Measurements from ENCODE around the gene KRTAP10-7.
"Not testable (repeated sequence)": the region's sequence is repeated elsewhere in the genome, so short reads cannot be mapped to it uniquely, and the experiment has no call there.

Gene KRTAP10-7

DNA sequence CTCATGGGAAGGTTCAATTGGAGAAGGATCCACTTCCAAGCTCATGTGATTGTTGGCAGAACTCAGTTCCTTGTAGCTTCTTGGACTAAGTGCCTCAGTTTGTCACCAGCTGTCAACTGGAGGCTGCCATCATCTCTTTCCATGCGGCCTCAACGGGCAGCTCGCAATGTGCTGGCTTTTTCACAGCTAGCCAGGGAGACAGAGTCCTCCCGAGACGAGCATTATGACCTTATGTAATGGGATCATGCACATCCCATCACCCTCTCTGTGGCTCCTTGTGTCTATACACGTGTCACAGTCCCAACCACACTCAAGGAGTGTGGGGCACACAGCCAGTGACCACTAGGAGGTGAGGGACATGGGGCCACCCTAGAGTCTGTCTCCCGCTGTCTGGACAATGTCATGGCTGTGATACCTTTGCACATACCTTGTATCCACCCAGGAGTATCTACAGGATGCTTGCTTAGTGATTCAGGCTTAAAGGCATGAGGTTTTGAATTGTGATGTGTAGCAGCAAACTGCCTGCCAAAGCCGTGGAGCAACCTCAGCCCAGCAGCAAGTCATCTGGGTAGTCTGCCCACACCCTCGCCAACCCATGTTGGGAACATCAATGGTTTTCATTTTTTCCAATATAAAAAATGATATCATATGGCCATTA, 4.2 kb upstream of the KRTAP10-7 start:
- no peak for DNase-seq (ENCODE audit: low read depth, low spot score)
- no peak overlapping the region for H3K4me3 ChIP-seq (ENCODE audit: low read depth, low read length)
- in situ Hi-C loops (cut with HindIII; ENCODE audit: low sequenced_read_pairs) = no loop called here
- no peak for TF ChIP-seq CTCF (IDR thresholded peaks at IDR 0.05; ENCODE audit: low read depth, low read length)

- no peak overlapping the region for H3K4me3 ChIP-seq (ENCODE audit: low read depth, low read length)
- in situ Hi-C loops (cut with HindIII; ENCODE audit: low sequenced_read_pairs) = no loop called here
- TF ChIP-seq CTCF (IDR thresholded peaks at IDR 0.05; ENCODE audit: low read depth, low read length) = no peak
- no peak for DNase-seq (ENCODE audit: low read depth, low spot score)
These were observed 2.3 kb upstream of the KRTAP10-7 start for GRCh38 chr21:44598061-44598460.

GRCh38 chr21:44599264-44600029, 950 bp upstream of the KRTAP10-7 start:
- no peak for TF ChIP-seq CTCF (IDR thresholded peaks at IDR 0.05; ENCODE audit: low read depth, low read length)

DNA sequence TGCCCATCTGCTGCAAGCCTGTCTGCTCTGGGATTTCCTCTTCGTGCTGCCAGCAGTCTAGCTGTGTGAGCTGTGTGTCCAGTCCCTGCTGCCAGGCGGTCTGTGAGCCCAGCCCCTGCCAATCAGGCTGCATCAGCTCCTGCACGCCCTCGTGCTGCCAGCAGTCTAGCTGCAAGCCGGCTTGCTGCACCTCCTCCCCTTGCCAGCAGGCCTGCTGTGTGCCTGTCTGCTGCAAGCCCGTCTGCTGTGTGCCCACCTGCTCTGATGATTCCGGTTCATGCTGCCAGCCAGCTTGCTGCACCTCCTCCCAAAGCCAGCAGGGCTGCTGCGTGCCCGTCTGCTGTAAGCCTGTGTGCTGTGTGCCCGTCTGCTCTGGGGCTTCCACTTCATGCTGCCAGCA, 694 bp downstream of the KRTAP10-7 start:
- DNase-seq (ENCODE audit: low read depth, low spot score); H3K4me3 ChIP-seq (ENCODE audit: low read depth, low read length); in situ Hi-C loops (cut with HindIII; ENCODE audit: low sequenced_read_pairs): not testable (repeated sequence)

More at GRCh38 chr21:44599264-44600029, 950 bp upstream of the KRTAP10-7 start:
- in situ Hi-C loops (cut with HindIII; ENCODE audit: low sequenced_read_pairs) = no loop called here
- H3K4me3 ChIP-seq (ENCODE audit: low read depth, low read length) = no peak overlapping the region
- no peak for DNase-seq (ENCODE audit: low read depth, low spot score)

- in situ Hi-C loops (cut with HindIII; ENCODE audit: low sequenced_read_pairs) = no loop called here
- no peak for TF ChIP-seq CTCF (IDR thresholded peaks at IDR 0.05; ENCODE audit: low read depth, low read length)
- H3K4me3 ChIP-seq (ENCODE audit: low read depth, low read length) = no peak overlapping the region
- DNase-seq (ENCODE audit: low read depth, low spot score) = no peak
These were observed 1.4 kb downstream of the KRTAP10-7 start for GRCh38 chr21:44601596-44602462.

- no peak overlapping the region for H3K4me3 ChIP-seq (ENCODE audit: low read depth, low read length)
- in situ Hi-C loops (cut with HindIII; ENCODE audit: low sequenced_read_pairs) = no loop called here
These were observed 2.1 kb downstream of the KRTAP10-7 start for GRCh38 chr21:44602463-44602850.

More at GRCh38 chr21:44602463-44602850, 2.1 kb downstream of the KRTAP10-7 start:
- DNase-seq (ENCODE audit: low read depth, low spot score) = no peak
- TF ChIP-seq CTCF (IDR thresholded peaks at IDR 0.05; ENCODE audit: low read depth, low read length) = no peak
